Measurements from ENCODE around the gene FAM174B. TPM values are rescaled to one million over a fixed set of nuclear protein-coding genes. Genes with fewer than 3 reads are reported as not detected.

FAM174B gene
- polyA plus RNA-seq, 1 donor from 2014 or later: 20.1 TPM

DNA sequence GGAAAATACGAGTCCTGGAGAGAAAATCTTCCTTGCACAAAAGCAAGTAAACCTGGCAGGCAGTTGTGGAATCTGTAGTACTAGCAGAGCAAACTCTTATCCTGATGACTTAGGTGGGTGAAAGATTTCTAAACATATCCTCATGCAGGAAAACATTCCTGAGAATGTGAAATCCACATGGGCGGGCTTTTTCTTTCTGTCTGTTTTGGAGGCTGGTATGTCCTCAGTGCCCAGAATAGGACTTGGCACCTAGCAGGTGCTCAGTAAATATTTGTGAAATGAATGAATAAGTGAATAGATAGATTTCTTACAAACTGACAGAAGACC lies 53.3 kb downstream of the FAM174B start:
- Histone ChIP-seq H3K4me3 (ENCODE audit: low read length) (no peak overlapping the region), H4K20me1 (ENCODE audit: insufficient read depth) (no peaks in the 10 kb centered on the region), H3K4me2 (ENCODE audit: low read length) (no peak overlapping the region), H3F3A (ENCODE audit: insufficient read depth, low read length, poor library complexity, severe bottlenecking) (no peaks in the 10 kb centered on the region), H3K9me3 (ENCODE audit: low read length) (no peaks in the 10 kb centered on the region), H3K9me2 (ENCODE audit: insufficient read depth, low read length) (no peaks in the 10 kb centered on the region), H3K36me3 (ENCODE audit: insufficient read depth, low read length) (no peaks in the 10 kb centered on the region), H3K27me3 (ENCODE audit: insufficient read depth, low read depth, low read length) (no peaks in the 10 kb centered on the region), H3K27ac (ENCODE audit: low read length) (no peak overlapping the region), H3K9ac (ENCODE audit: low read length) (no peak overlapping the region), H3K79me2 (replicated peaks; ENCODE audit: insufficient read depth, low read length) (no peaks in the 10 kb centered on the region), H2AFZ (ENCODE audit: low read depth, low read length) (no peak overlapping the region)
- TF ChIP-seq EZH2 (IDR thresholded peaks at IDR 0.05; ENCODE audit: borderline replicate concordance, insufficient read depth, low read length, poor library complexity, severe bottlenecking) (no peak), MXI1 (conservative IDR thresholded peaks at IDR 0.05; ENCODE audit: poor library complexity, severe bottlenecking) (no peak), REST (IDR thresholded peaks at IDR 0.05; ENCODE audit: borderline replicate concordance) (no peak), CTCF (IDR thresholded peaks at IDR 0.05; ENCODE audit: poor library complexity, severe bottlenecking) (no peak), TAF1 (IDR thresholded peaks at IDR 0.05; ENCODE audit: low read depth) (no peak)

GRCh38 chr15:92601592-92602266 lies 53.8 kb downstream of the FAM174B start:
- Histone ChIP-seq H3K9me2 (ENCODE audit: insufficient read depth, low read length) (no peaks in the 10 kb centered on the region), H4K20me1 (ENCODE audit: insufficient read depth) (no peaks in the 10 kb centered on the region), H3K4me3 (ENCODE audit: low read length) (no peak overlapping the region), H3K4me2 (ENCODE audit: low read length) (no peak overlapping the region), H3K9me3 (ENCODE audit: low read length) (no peaks in the 10 kb centered on the region), H3K79me2 (replicated peaks; ENCODE audit: insufficient read depth, low read length) (no peaks in the 10 kb centered on the region), H3K9ac (ENCODE audit: low read length) (no peak overlapping the region), H3K36me3 (ENCODE audit: insufficient read depth, low read length) (no peaks in the 10 kb centered on the region), H3K27me3 (ENCODE audit: insufficient read depth, low read depth, low read length) (no peaks in the 10 kb centered on the region), H2AFZ (ENCODE audit: low read depth, low read length) (no peak overlapping the region), H3F3A (ENCODE audit: insufficient read depth, low read length, poor library complexity, severe bottlenecking) (no peaks in the 10 kb centered on the region), H3K27ac (ENCODE audit: low read length) (no peak overlapping the region)
- TF ChIP-seq CTCF (IDR thresholded peaks at IDR 0.05; ENCODE audit: poor library complexity, severe bottlenecking) (no peak), EP300 (conservative IDR thresholded peaks at IDR 0.05; ENCODE audit: poor library complexity, severe bottlenecking) (no peak), TAF1 (IDR thresholded peaks at IDR 0.05; ENCODE audit: low read depth) (no peak), MXI1 (conservative IDR thresholded peaks at IDR 0.05; ENCODE audit: poor library complexity, severe bottlenecking) (no peak), POLR2AphosphoS5 (IDR thresholded peaks at IDR 0.05) (no peak), REST (IDR thresholded peaks at IDR 0.05; ENCODE audit: borderline replicate concordance) (no peak), EZH2 (IDR thresholded peaks at IDR 0.05; ENCODE audit: borderline replicate concordance, insufficient read depth, low read length, poor library complexity, severe bottlenecking) (no peak), RAD21 (conservative IDR thresholded peaks at IDR 0.05) (no peak), SMC3 (conservative IDR thresholded peaks at IDR 0.05; ENCODE audit: poor library complexity) (no peak)
